OCI-LY7 (cell line): ENCODE measurements around the gene NLGN4X.

Experiments
- CTCF ChIP-seq: fragments of 200-600 bp; sonication (generic); conservative IDR thresholded peaks from 2 replicates; pipeline ENCODE4 v1.5.1; 2014; ENCODE audit warnings: mild to moderate bottlenecking, antibody characterized with exemption, low read length, moderate library complexity, mixed read lengths
- EZH2phosphoT487 ChIP-seq: fragments of 200-600 bp; sonication (generic); IDR thresholded peaks from 2 replicates; pipeline ENCODE4 v1.6.1; 2018; ENCODE audit warnings: low read depth, borderline replicate concordance, mild to moderate bottlenecking, mixed run types, antibody characterized with exemption, low read length, moderate library complexity, mixed read lengths

GRCh38 chrX:6257025-6257424 is 28.4 kb upstream of the NLGN4X start:
- TF ChIP-seq CTCF (no peak), EZH2phosphoT487 (no peak)
